Mesothelial cell of epicardium (in vitro differentiated cells): ENCODE results near the gene RALGPS1. TPM values are rescaled to one million over a fixed set of nuclear protein-coding genes. Genes with fewer than 3 reads are reported as not detected.

ENCODE experiments used
- DNase-seq, 2 experiments: peaks; one replicate each; pipeline ENCODE4 v3.0.0; 2021; ENCODE audit warnings: low spot score in 2 of 2; ENCODE audit not compliant: unreplicated experiment in 2 of 2
- H3K27ac Mint-ChIP-seq: 2 replicates; pipeline ENCODE4 v1.8.0; 2021; ENCODE audit warnings: mixed read lengths
- H3K27me3 Mint-ChIP-seq: 2 replicates; pipeline ENCODE4 v1.8.0; 2021; ENCODE audit warnings: low read depth, mixed read lengths
- H3K36me3 Mint-ChIP-seq: 2 replicates; pipeline ENCODE4 v1.8.0; 2021; ENCODE audit warnings: mixed read lengths
- H3K4me1 Mint-ChIP-seq: 2 replicates; pipeline ENCODE4 v1.8.0; 2021; ENCODE audit warnings: mixed read lengths
- H3K4me3 Mint-ChIP-seq: 2 replicates; pipeline ENCODE4 v1.8.0; 2021; ENCODE audit warnings: mild to moderate bottlenecking, moderate library complexity, mixed read lengths
- H3K9me3 Mint-ChIP-seq: 2 replicates; pipeline ENCODE4 v1.8.0; 2021; ENCODE audit warnings: mixed read lengths
- total RNA-seq: library from RNA; stranded (reverse); gene quantifications from 3 replicates; pipeline ENCODE4 v1.2.1, GENCODE V29; 2021
- TF ChIP-seq, protein P1 (sequence below): fragments of 200-600 bp; sonication (generic); IDR thresholded peaks from one replicate; pipeline ENCODE4 v1.5.0; 2021; ENCODE audit warnings: antibody characterized with exemption; ENCODE audit not compliant: unreplicated experiment

The RALGPS1 gene
- total RNA-seq, 1 donor from 2014 or later, result 25.6 TPM

DNA sequence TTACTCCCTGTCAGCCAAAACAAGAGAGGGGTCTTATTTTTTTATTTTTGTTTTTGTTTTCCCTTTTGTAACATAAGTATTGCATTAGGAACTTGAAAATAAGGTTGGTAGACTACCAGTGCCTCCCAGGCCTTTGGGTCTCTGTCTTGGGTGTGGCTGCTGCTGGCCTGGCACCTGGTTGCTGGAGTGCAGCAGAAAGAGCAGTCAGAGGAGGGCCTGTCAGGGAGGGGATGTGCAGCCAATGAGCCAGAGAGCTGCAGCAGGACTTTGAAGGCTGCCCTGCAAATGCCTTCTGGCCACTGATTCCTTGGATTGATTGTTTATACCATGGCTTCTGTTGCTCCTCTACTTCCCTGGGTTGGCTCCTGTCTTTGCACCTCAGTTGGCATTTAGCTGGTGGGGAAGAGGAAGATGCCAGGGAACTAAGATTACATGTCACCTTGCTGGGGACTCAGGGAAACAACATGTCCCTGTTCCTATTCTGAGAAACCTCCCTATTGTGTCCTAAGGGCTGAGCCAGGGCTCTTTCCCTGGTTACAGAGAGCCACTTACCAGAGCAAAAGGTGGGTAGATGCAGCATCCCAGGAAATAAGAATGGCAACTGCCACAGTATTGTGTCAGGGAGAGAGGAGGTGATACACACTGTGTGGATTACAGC is 141.3 kb downstream of the RALGPS1 start:
- no peaks in the 10 kb centered on the region for H3K36me3 Mint-ChIP-seq
- no peak for DNase-seq
- H3K4me1 Mint-ChIP-seq, result peaks cover 22% of the 10 kb centered on the region
- H3K27ac Mint-ChIP-seq, result no peak overlapping the region
- no peak overlapping the region for H3K4me3 Mint-ChIP-seq
- TF ChIP-seq, protein P1, sequence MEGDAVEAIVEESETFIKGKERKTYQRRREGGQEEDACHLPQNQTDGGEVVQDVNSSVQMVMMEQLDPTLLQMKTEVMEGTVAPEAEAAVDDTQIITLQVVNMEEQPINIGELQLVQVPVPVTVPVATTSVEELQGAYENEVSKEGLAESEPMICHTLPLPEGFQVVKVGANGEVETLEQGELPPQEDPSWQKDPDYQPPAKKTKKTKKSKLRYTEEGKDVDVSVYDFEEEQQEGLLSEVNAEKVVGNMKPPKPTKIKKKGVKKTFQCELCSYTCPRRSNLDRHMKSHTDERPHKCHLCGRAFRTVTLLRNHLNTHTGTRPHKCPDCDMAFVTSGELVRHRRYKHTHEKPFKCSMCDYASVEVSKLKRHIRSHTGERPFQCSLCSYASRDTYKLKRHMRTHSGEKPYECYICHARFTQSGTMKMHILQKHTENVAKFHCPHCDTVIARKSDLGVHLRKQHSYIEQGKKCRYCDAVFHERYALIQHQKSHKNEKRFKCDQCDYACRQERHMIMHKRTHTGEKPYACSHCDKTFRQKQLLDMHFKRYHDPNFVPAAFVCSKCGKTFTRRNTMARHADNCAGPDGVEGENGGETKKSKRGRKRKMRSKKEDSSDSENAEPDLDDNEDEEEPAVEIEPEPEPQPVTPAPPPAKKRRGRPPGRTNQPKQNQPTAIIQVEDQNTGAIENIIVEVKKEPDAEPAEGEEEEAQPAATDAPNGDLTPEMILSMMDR, result no peak
- H3K9me3 Mint-ChIP-seq, result no peaks in the 10 kb centered on the region
- no peaks in the 10 kb centered on the region for H3K27me3 Mint-ChIP-seq

DNA sequence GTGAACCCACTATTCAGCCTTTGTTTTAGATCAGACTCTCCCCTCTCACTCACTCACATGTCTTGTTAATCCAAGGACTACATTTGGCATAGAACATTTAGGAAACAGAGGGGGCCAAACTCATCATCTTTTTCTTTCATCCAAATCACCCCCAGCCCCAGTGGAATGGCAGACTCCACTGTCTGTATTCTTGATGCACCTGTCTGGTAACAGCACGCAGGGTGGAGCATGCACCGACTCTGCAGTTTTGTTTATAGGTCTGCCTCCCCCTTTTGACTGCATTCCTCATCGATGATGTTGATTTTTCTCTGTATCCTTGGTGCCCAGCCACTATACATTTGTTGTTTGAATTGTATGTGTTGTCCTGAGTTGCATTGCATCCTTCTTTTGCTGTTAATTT is 141.9 kb downstream of the RALGPS1 start:
- no peak for DNase-seq
- H3K36me3 Mint-ChIP-seq, result peaks cover 1% of the 10 kb centered on the region
- no peak overlapping the region for H3K4me3 Mint-ChIP-seq
- no peaks in the 10 kb centered on the region for H3K27me3 Mint-ChIP-seq
- TF ChIP-seq, protein P1, result no peak
- peaks cover 21% of the 10 kb centered on the region for H3K4me1 Mint-ChIP-seq
- H3K9me3 Mint-ChIP-seq, result no peaks in the 10 kb centered on the region
- no peak overlapping the region for H3K27ac Mint-ChIP-seq

DNA sequence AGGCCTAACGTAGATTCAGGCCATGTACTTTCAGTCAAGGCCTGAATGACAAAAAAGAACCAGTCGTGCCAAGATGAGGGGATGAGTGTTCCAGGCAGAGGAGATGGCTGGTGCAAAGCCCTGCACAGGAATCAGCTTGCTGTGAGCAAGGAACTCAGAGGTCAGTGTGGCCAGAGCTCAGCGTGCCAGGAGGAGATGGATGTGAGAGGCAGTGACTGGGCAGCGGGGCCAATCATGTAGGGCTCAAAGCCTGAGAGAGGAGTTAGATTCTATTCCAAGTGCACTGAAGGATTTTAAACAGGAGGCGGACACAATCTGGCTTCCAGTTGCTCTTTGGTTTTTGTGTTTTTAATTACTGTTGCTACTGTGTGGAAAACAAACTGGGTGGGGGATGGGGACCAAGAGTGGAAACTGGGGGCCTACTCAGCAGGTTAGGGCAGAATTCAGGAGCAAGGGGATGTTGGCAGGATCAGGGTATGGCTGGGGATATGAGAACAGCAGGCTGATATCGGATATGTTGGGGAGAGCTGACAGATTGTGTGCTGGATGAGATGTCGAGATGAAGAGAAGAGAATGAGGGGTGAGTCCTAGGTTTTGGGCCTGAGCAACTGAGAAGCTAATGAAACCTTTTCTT is 143.5 kb downstream of the RALGPS1 start:
- H3K36me3 Mint-ChIP-seq, result peaks cover 4% of the 10 kb centered on the region
- no peak overlapping the region for H3K27ac Mint-ChIP-seq
- no peak overlapping the region for H3K4me3 Mint-ChIP-seq
- H3K27me3 Mint-ChIP-seq, result no peaks in the 10 kb centered on the region
- no peak for DNase-seq
- H3K4me1 Mint-ChIP-seq, result peaks cover 11% of the 10 kb centered on the region
- TF ChIP-seq, protein P1, result no peak
- no peaks in the 10 kb centered on the region for H3K9me3 Mint-ChIP-seq

DNA sequence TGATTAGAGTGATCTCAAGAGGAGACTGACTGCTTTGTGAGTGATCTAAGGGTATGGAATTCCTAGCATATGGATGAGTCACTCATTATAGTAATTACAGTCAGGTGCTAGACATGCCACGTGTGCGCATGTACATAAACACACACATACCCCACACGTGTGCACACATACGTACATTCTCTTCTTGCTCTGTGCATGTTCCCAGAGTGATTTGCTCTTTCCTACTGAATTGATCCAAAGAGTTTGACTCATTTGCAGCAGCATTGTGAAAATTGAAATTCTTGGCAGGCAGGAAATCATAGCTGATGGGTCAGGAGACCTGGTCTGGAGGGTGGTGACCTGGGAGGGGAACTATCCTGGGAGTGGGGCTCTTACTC is 144.1 kb downstream of the RALGPS1 start:
- DNase-seq, result no peak
- TF ChIP-seq, protein P1, result no peak
- Mint-ChIP-seq H3K9me3 (no peaks in the 10 kb centered on the region), H3K4me1 (peaks cover 7% of the 10 kb centered on the region), H3K4me3 (no peak overlapping the region), H3K27ac (no peak overlapping the region), H3K36me3 (peaks cover 4% of the 10 kb centered on the region), H3K27me3 (no peaks in the 10 kb centered on the region)

DNA sequence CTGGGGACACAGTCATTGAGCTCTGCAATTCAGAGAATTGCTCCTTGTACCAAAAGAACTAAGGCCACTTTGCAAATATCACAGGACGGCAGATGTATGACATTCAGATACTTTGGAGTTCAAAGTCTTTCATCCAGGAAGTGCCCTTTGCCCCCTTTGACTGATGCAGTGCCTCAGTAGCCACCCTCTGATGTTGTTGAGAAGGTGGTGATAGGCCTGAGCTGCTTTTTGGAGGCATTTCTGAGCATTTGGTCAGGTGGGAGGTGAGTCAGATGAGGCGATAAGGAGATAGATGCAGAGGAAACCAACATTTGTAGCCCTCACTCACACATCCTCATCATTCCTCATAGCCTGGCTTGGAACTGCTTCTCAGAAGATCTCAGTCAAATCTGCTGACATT is 144.4 kb downstream of the RALGPS1 start:
- Mint-ChIP-seq H3K36me3 (peaks cover 4% of the 10 kb centered on the region), H3K4me3 (no peak overlapping the region), H3K9me3 (no peaks in the 10 kb centered on the region), H3K4me1 (peaks cover 3% of the 10 kb centered on the region), H3K27ac (no peak overlapping the region), H3K27me3 (no peaks in the 10 kb centered on the region)
- TF ChIP-seq, protein P1, result no peak
- DNase-seq, result no peak
